Measurements from ENCODE around the gene LIMS2. TPM values are rescaled to one million over a fixed set of nuclear protein-coding genes. Genes with fewer than 3 reads are reported as not detected.

LIMS2 gene
- 5.0 TPM for polyA plus RNA-seq (2013, experiment 1 of 2)
- polyA plus RNA-seq (2013, experiment 2 of 2): 5.2 TPM

GRCh38 chr2:127675331-127676261 is at the start of gene LIMS2:
Gene LIMS2 (minus strand): TSS chr2:127675530. CDS start chr2:127675024, 506 bp downstream.
- H3K4me2 ChIP-seq (ENCODE audit: low read length): peak within 1 kb of the TSS; percentile 70
- H2AK5ac ChIP-seq (ENCODE audit: low read length): no peak within 1 kb of the TSS
- H3K4ac ChIP-seq (ENCODE audit: low read depth, low read length): no peak within 1 kb of the TSS
- H3K18ac ChIP-seq (ENCODE audit: low read length): peak within 1 kb of the TSS; percentile 18
- H2BK15ac ChIP-seq (replicated peaks; ENCODE audit: low read depth): no peak within 1 kb of the TSS
- H3K79me2 ChIP-seq (ENCODE audit: control insufficient read depth, insufficient read depth, low read length): no peaks in the 10 kb centered on the region
- H3K23ac ChIP-seq (ENCODE audit: low read length): no peak within 1 kb of the TSS
- peak; percentile 50 for DNase-seq
- no peaks in the 10 kb centered on the region for H3K4me1 ChIP-seq (ENCODE audit: control insufficient read depth, low read depth, low read length)
- H3K27ac ChIP-seq (ENCODE audit: low read depth, low read length): no peak within 1 kb of the TSS
- no CpG with 5 or more reads among the region's 56 CpGs for WGBS (ENCODE audit: extremely low coverage, insufficient coverage, low lambda C conversion rate)
- H3K9ac ChIP-seq (ENCODE audit: low read length): peak within 1 kb of the TSS; percentile 59
- no peak within 1 kb of the TSS for H4K8ac ChIP-seq (ENCODE audit: low read depth, low read length)
- no peaks in the 10 kb centered on the region for H3K79me1 ChIP-seq (ENCODE audit: low read length)
- peaks cover 7% of the 10 kb centered on the region for H3K27me3 ChIP-seq (ENCODE audit: insufficient read depth, low read length, poor library complexity)
- no peak within 1 kb of the TSS for H2BK120ac ChIP-seq (ENCODE audit: low read depth, low read length)
- peak within 1 kb of the TSS; percentile 81 for H3K56ac ChIP-seq (ENCODE audit: low read length)
- H3K4me3 ChIP-seq (ENCODE audit: low read length): peak within 1 kb of the TSS; percentile 23
- H2BK5ac ChIP-seq (ENCODE audit: low read length): no peak within 1 kb of the TSS
- no peak within 1 kb of the TSS for H4K5ac ChIP-seq (ENCODE audit: low read length)
- H3K36me3 ChIP-seq (ENCODE audit: control insufficient read depth, insufficient read depth, low read length): no peaks in the 10 kb centered on the region

- no peak overlapping the region for H4K8ac ChIP-seq (ENCODE audit: low read depth, low read length)
- WGBS (ENCODE audit: extremely low coverage, insufficient coverage, low lambda C conversion rate): no CpG with 5 or more reads among the region's 3 CpGs
- DNase-seq: no peak
- no peak overlapping the region for H3K23ac ChIP-seq (ENCODE audit: low read length)
- H3K27ac ChIP-seq (ENCODE audit: low read depth, low read length): no peak overlapping the region
- H3K18ac ChIP-seq (ENCODE audit: low read length): no peak overlapping the region
- H4K5ac ChIP-seq (ENCODE audit: low read length): no peak overlapping the region
- H3K4ac ChIP-seq (ENCODE audit: low read depth, low read length): no peak overlapping the region
- no peaks in the 10 kb centered on the region for H3K27me3 ChIP-seq (ENCODE audit: insufficient read depth, low read length, poor library complexity)
- H3K79me1 ChIP-seq (ENCODE audit: low read length): no peaks in the 10 kb centered on the region
- H3K9ac ChIP-seq (ENCODE audit: low read length): no peak overlapping the region
- H2AK5ac ChIP-seq (ENCODE audit: low read length): no peak overlapping the region
- no peak overlapping the region for H3K4me2 ChIP-seq (ENCODE audit: low read length)
- no peak overlapping the region for H3K4me3 ChIP-seq (ENCODE audit: low read length)
- H2BK15ac ChIP-seq (replicated peaks; ENCODE audit: low read depth): no peak overlapping the region
- no peak overlapping the region for H2BK5ac ChIP-seq (ENCODE audit: low read length)
- no peaks in the 10 kb centered on the region for H3K79me2 ChIP-seq (ENCODE audit: control insufficient read depth, insufficient read depth, low read length)
- no peak overlapping the region for H2BK120ac ChIP-seq (ENCODE audit: low read depth, low read length)
- H3K36me3 ChIP-seq (ENCODE audit: control insufficient read depth, insufficient read depth, low read length): no peaks in the 10 kb centered on the region
- no peak overlapping the region for H3K56ac ChIP-seq (ENCODE audit: low read length)
- no peaks in the 10 kb centered on the region for H3K4me1 ChIP-seq (ENCODE audit: control insufficient read depth, low read depth, low read length)
These were observed 47.5 kb upstream of the LIMS2 start for GRCh38 chr2:127722807-127723206.

- Histone ChIP-seq H4K5ac (ENCODE audit: low read length) (no peak overlapping the region), H2BK5ac (ENCODE audit: low read length) (no peak overlapping the region), H3K79me2 (ENCODE audit: control insufficient read depth, insufficient read depth, low read length) (no peaks in the 10 kb centered on the region), H2BK120ac (ENCODE audit: low read depth, low read length) (no peak overlapping the region), H3K4me1 (ENCODE audit: control insufficient read depth, low read depth, low read length) (no peaks in the 10 kb centered on the region), H3K79me1 (ENCODE audit: low read length) (no peaks in the 10 kb centered on the region), H3K9ac (ENCODE audit: low read length) (no peak overlapping the region), H3K23ac (ENCODE audit: low read length) (no peak overlapping the region), H2BK15ac (replicated peaks; ENCODE audit: low read depth) (no peak overlapping the region), H3K4me3 (ENCODE audit: low read length) (no peak overlapping the region), H3K56ac (ENCODE audit: low read length) (no peak overlapping the region), H3K4ac (ENCODE audit: low read depth, low read length) (no peak overlapping the region), H2AK5ac (ENCODE audit: low read length) (no peak overlapping the region), H3K4me2 (ENCODE audit: low read length) (no peak overlapping the region), H4K8ac (ENCODE audit: low read depth, low read length) (no peak overlapping the region), H3K27ac (ENCODE audit: low read depth, low read length) (no peak overlapping the region), H3K27me3 (ENCODE audit: insufficient read depth, low read length, poor library complexity) (no peaks in the 10 kb centered on the region), H3K36me3 (ENCODE audit: control insufficient read depth, insufficient read depth, low read length) (no peaks in the 10 kb centered on the region), H3K18ac (ENCODE audit: low read length) (no peak overlapping the region)
- no peak for DNase-seq
- no CpG with 5 or more reads among the region's 2 CpGs for WGBS (ENCODE audit: extremely low coverage, insufficient coverage, low lambda C conversion rate)
These were observed 46.6 kb upstream of the LIMS2 start for GRCh38 chr2:127721978-127722355.

- Histone ChIP-seq H3K4me1 (ENCODE audit: control insufficient read depth, low read depth, low read length) (no peaks in the 10 kb centered on the region), H4K5ac (ENCODE audit: low read length) (no peak overlapping the region), H3K4me2 (ENCODE audit: low read length) (no peak overlapping the region), H2BK5ac (ENCODE audit: low read length) (no peak overlapping the region), H2AK5ac (ENCODE audit: low read length) (no peak overlapping the region), H2BK120ac (ENCODE audit: low read depth, low read length) (no peak overlapping the region), H3K79me1 (ENCODE audit: low read length) (no peaks in the 10 kb centered on the region), H3K79me2 (ENCODE audit: control insufficient read depth, insufficient read depth, low read length) (no peaks in the 10 kb centered on the region), H3K4ac (ENCODE audit: low read depth, low read length) (no peak overlapping the region), H3K56ac (ENCODE audit: low read length) (no peak overlapping the region), H3K27ac (ENCODE audit: low read depth, low read length) (no peak overlapping the region), H3K27me3 (ENCODE audit: insufficient read depth, low read length, poor library complexity) (no peaks in the 10 kb centered on the region), H3K4me3 (ENCODE audit: low read length) (no peak overlapping the region), H2BK15ac (replicated peaks; ENCODE audit: low read depth) (no peak overlapping the region), H3K18ac (ENCODE audit: low read length) (no peak overlapping the region), H3K9ac (ENCODE audit: low read length) (no peak overlapping the region), H4K8ac (ENCODE audit: low read depth, low read length) (no peak overlapping the region), H3K36me3 (ENCODE audit: control insufficient read depth, insufficient read depth, low read length) (peaks cover 1% of the 10 kb centered on the region), H3K23ac (ENCODE audit: low read length) (no peak overlapping the region)
- no peak for DNase-seq
- WGBS (ENCODE audit: extremely low coverage, insufficient coverage, low lambda C conversion rate): no CpG with 5 or more reads among the region's 6 CpGs
These were observed 46.1 kb upstream of the LIMS2 start for GRCh38 chr2:127721311-127721977.

- peaks cover 5% of the 10 kb centered on the region for H3K36me3 ChIP-seq (ENCODE audit: control insufficient read depth, insufficient read depth, low read length)
- H3K4me2 ChIP-seq (ENCODE audit: low read length): no peak overlapping the region
- H2BK15ac ChIP-seq (replicated peaks; ENCODE audit: low read depth): no peak overlapping the region
- H3K9ac ChIP-seq (ENCODE audit: low read length): no peak overlapping the region
- WGBS (ENCODE audit: extremely low coverage, insufficient coverage, low lambda C conversion rate): no CpG with 5 or more reads among the region's 13 CpGs
- no peak overlapping the region for H3K23ac ChIP-seq (ENCODE audit: low read length)
- no peak overlapping the region for H2AK5ac ChIP-seq (ENCODE audit: low read length)
- no peak overlapping the region for H2BK5ac ChIP-seq (ENCODE audit: low read length)
- no peak overlapping the region for H3K27ac ChIP-seq (ENCODE audit: low read depth, low read length)
- no peaks in the 10 kb centered on the region for H3K4me1 ChIP-seq (ENCODE audit: control insufficient read depth, low read depth, low read length)
- H3K18ac ChIP-seq (ENCODE audit: low read length): no peak overlapping the region
- H2BK120ac ChIP-seq (ENCODE audit: low read depth, low read length): no peak overlapping the region
- no peak overlapping the region for H3K56ac ChIP-seq (ENCODE audit: low read length)
- no peak overlapping the region for H3K4me3 ChIP-seq (ENCODE audit: low read length)
- no peaks in the 10 kb centered on the region for H3K79me1 ChIP-seq (ENCODE audit: low read length)
- no peaks in the 10 kb centered on the region for H3K27me3 ChIP-seq (ENCODE audit: insufficient read depth, low read length, poor library complexity)
- DNase-seq: no peak
- H3K79me2 ChIP-seq (ENCODE audit: control insufficient read depth, insufficient read depth, low read length): no peaks in the 10 kb centered on the region
- no peak overlapping the region for H4K8ac ChIP-seq (ENCODE audit: low read depth, low read length)
- H4K5ac ChIP-seq (ENCODE audit: low read length): no peak overlapping the region
- H3K4ac ChIP-seq (ENCODE audit: low read depth, low read length): no peak overlapping the region
These were observed 44.2 kb upstream of the LIMS2 start for GRCh38 chr2:127719301-127720218.
